AG08396 (cell line): ENCODE results near the gene TUSC1.
"Not testable (repeated sequence)": the region's sequence is repeated elsewhere in the genome, so short reads cannot be mapped to it uniquely, and the experiment has no call there.

Experiments used
- DNase-seq: peaks from one replicate; pipeline ENCODE4 v3.0.0; 2012; ENCODE audit warnings: low spot score, mixed read lengths

Gene TUSC1

DNA sequence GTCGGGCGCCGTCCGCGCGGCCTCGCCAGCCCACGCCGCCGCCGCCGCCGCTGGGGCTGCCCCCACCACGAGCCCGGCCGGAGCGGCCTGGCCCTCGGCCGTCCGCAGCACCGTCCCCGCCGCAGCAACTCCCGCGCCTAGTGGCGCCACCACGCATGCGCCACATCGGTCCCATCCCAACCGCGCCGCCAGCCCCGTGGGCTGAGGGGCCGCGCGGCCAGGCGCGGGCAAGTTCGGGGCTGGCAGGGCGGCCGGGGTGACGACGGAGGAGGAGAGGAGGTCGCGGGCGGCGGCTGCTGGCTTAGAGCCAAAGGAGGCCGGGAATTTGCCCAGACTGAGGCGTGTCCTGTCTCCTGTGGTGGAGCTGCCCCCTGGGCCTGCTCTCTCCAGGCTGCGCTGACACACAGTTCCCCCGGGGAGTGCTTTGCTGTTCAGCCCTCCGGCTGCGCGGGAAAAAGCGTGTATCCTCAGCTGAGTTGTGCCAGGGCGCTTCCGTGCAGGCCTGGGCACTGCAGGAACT is at the start of gene TUSC1:
TSS of gene TUSC1 (minus strand) at position 298 of the 520 bp plus-strand sequence. CDS start at position 166, 132 bp downstream.
- peak; percentile 91 for DNase-seq

- no peak for DNase-seq
Measured at GRCh38 chr9:25726871-25727410, 48.7 kb upstream of the TUSC1 start.

DNA sequence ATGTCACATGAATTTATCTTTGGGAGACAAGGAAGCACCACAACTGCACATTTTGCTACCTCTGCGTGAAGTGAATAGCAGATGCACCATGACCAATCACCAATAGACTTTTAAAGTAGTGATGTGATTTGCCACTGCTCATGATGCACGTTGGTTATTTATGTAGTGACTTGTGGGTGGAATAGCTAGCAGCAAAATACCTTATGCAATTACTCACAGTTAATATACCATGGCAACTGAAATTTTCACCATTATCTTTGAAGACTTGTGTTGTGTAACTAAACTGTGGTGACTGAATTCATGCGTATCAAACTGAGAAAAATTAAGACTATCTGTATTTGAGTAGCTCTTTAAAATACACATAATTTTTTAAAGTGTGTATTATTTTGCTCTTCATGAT is 46.2 kb upstream of the TUSC1 start:
- peak; percentile 5 for DNase-seq

DNA sequence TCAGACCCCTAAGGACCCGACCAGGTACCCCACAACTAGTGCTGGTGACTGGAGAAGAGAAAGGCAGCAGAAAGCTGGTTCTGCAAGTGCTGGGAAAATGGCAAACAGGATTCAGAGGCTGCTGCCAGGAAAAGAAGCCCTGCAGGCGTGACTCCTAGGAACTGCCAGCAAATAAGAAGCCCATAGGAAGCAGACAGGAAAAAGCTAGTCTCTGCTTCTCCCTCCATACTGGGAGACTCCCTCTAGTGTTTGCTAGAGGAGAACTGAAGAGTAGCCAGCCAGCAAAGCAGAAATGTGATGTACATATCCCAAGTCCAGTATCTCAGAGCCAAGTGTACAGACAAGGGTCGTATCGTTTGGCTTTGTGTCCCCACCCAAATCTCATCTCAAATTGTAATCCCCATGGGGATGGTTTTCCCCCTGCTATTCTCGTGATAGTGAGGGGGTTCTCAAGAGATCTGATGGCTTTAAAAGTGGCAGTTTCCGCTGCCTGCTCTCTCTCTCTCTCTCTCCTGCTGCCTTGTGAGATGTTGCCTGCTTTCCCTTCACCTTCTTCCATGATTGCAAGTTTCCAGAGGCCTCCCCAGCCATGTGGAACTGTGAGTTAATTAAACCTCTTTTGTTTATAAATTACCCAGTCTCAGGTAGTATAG is 38.1 kb upstream of the TUSC1 start:
- peak; percentile 53 for DNase-seq

- DNase-seq = no peak
Measured at GRCh38 chr9:25709941-25710340, 31.7 kb upstream of the TUSC1 start.

- no peak for DNase-seq
Measured at GRCh38 chr9:25704800-25705199, 26.6 kb upstream of the TUSC1 start.

GRCh38 chr9:25703701-25704357 is 25.6 kb upstream of the TUSC1 start:
- DNase-seq = no peak

GRCh38 chr9:25702536-25702935 is 24.3 kb upstream of the TUSC1 start:
- DNase-seq = no peak

DNA sequence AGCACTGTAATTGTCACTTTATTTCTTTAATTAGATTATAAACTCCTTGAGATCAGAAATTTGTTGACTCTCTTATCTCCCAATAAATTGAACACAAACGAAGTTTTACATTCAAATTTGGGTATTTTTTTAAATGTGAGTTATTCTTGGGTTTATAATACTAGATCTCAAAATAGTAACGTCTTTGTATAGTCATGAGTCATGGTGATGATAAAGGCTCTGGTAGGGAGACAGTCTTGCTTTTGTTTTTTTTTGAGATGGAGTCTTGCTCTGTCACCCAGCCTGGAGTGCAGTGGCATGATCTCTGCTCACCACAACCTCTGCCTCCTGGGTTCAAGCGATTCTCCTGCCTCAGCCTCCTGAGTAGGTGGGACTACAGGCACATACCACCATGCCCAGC is 22.7 kb upstream of the TUSC1 start:
- not testable (repeated sequence) for DNase-seq

DNA sequence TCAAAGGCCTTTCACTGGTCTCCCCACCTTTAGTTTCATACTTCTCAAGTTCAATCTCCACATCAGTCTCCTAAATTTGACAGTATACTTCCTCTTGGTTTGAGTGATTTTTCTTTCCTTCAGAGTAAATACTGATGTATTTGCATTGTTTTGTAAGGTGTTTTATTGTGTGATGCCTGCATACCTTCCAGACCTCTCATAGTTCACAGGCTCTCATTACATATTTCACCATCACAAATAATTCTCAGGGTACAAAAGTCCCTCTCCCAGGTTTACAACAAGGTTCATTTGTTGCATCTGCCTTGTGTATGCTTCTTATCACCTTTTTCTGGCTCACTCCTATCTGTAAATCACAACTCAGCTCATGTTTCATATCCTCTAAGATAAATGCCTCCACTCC is 22.2 kb upstream of the TUSC1 start:
- no peak for DNase-seq

DNA sequence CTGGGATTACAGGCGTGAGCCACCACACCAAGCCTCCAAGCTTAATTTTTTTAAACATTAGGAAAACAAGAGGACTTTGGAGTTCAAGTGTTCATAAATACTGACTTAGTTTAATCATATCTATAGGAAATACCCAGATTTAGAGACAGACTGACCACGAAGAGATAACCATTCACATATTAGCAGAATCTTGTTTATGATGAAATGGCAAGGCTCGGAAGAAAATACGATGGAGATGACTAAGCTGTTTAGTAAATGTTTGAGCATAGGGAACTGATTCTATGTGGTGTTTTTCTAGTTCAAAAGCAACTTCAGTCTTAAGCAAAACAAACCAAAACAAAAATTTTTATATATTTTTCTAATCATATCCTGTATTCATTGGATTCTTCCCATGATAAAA is 13.5 kb upstream of the TUSC1 start:
- DNase-seq = no peak

GRCh38 chr9:25684321-25684720 is 6.1 kb upstream of the TUSC1 start:
- no peak for DNase-seq

GRCh38 chr9:25681266-25681665 is 3.0 kb upstream of the TUSC1 start:
- peak; percentile 6 for DNase-seq

- no peak for DNase-seq
Measured at GRCh38 chr9:25678846-25679360, 659 bp upstream of the TUSC1 start.

DNA sequence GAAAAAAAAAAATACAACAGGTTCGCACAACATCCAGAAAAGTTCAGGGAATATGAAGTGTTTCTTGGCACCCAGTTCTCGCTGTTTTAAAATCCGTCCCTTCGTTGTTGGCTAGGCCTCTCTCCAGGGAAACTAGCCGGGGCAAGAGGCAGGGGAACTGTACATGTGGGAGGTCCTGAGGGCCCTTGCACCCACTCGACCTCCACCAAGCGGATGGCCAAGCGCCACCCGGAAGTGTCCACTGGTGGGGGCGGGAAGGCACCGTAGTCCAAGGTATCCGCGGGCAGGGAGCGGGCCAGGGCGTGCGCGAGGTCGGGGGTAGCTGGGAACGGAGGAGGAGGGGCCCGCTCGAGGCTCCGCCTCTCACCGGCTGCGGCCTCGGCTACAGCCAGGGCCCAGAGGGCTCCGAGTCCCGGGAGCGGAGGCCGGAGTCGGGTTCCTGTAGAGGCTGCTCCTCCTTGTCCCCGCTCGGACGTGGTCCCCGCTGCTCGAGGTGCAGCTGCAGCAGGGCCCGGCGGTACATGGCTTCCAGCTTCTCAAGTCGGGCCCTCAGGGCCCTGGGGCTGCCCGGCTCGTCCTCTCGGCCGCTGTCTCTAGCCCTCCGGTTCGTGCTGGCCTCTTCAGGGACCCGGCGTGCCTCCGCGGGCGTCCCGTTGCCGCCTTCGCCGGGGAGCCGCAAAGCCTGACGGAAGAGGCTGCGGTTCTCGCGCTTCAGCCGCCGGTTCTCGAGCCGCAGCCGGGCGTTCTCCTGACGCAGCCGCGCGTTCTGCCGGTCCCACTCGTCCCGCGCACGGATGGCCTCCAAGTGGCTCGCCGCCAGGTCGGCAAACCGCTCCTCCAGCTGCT is 720 bp downstream of the TUSC1 start:
- DNase-seq = peak; percentile 86

GRCh38 chr9:25675858-25676257 is 2.4 kb downstream of the TUSC1 start:
- not testable (repeated sequence) for DNase-seq

DNA sequence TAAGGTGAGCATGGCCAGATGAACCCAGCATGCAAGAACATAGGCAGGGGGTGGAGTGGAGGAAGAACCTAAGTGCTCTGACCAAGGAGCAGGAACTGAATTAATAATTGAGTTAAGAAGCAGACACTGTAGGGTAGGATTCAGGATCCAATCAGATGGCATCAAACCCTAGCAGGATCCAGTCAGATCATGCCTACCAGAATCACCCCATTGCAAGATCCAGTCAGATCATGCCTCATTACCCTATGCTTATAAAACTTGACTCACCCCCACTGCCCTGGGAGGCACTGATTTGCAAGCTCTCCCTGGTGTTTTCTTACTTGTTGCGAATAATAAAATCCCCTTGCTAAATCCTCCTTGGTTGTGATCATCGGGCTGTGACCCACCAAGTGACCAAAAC is 19.7 kb downstream of the TUSC1 start:
- DNase-seq = no peak

- DNase-seq = no peak
Measured at GRCh38 chr9:25654417-25654816, 23.8 kb downstream of the TUSC1 start.

DNA sequence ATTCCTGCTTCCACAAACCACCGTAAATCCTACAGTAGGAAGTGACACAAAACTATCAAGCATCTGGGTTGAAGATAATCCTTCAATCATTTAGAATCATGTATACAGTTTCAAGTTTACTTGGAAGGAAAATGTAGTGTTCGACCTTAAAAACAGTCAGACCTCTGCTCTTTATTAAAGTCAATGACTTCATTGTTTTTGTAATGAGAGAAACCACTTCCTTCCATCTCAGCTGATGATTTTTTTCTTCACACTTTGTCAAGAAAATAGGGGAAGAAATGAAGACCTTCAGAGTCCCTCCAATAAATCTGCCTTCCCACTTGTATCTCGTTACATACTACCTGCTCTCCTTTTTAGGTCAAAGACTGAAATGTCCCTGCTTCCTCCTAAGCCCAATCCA is 30.1 kb downstream of the TUSC1 start:
- DNase-seq = no peak

- DNase-seq = no peak
Measured at GRCh38 chr9:25636026-25636425, 42.2 kb downstream of the TUSC1 start.

DNA sequence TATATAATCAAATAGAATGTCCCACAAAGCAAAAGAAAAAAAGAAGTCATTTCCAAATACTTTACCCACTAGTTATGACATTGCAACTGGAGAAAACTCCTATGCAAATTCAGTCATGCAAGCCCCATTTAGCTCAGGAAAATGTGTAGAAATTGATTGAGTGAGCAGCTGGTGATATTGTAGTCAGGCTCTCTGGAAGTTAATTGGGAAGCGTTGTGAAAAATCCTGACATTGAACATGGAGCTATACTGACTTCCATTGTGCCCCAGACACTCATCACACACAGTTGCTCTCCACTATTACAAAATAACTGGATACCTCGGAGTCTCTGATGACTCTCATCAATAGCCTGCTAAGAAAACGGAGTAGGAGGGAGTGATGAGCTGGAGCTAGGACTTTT is 49.0 kb downstream of the TUSC1 start:
- no peak for DNase-seq
